Retina (tissue), 1 donor: Measurements from ENCODE around the gene MOB3B.

ENCODE experiments used
- DNase-seq: peaks from one replicate; pipeline ENCODE4 v3.0.0-alpha.2; 2016

MOB3B gene

DNA sequence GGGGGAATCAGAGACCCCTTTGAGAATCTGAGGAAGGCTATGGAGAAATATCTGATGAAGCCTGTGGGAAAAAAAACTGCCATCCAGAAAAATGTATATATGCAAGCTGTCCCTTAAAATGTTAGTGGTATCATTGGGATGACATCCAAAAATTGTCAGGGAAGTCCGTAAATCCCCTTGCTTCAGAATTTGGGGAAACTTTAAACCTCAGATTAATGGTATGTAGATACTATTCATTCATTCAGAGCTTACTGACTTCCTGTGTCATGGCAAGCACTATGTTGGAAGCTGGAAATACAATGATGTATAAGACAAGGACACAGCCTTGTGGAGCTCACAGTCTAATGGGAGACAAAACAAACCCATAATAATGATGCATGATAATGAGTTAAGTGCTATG is 10.9 kb upstream of the MOB3B start:
- DNase-seq: no peak

DNA sequence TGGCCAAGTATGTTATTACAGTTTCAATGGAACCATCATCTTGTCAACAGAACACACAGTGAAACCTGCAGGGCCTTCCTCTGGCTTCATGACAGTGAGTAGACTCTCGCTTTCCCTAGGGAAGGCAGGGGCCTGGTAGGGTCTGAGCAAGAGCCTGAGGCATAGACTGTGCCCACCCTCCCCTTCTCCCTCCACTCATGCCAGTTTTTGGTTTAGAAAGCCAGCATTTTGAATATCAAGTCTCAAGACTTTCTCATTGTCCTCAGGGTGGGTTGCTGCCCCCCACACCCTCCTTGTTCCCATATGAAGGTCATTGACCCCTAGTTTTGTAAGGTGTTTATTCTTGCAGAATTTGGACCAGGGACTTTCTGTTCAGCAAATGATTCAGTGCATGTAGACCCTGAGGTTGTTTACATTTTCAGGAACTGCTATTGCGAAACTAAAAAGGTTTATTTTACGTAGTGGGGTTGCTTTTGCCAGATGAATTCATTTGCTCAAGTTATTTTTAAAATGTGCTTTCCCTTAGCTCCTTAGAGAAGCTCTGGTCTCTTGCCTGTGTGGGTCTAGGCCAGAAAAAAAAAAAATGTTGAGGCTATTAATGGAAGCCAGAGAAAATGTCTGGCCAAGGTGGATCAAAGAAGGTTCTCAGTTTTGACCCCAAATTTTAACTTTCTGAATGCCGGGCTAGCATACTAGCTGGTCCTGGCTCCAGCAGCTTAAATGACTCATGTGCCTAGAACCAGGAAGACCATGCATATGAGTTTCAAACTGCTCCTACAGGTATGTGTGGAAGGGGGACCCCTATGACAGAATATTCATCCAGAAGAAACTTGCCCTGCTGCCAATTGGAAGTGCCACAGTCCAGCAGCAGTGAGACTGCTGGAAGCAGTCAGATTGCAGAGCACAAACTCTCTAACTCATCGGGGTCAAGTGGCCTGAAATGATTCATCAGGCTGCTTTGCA is 10.1 kb upstream of the MOB3B start:
- no peak for DNase-seq

DNA sequence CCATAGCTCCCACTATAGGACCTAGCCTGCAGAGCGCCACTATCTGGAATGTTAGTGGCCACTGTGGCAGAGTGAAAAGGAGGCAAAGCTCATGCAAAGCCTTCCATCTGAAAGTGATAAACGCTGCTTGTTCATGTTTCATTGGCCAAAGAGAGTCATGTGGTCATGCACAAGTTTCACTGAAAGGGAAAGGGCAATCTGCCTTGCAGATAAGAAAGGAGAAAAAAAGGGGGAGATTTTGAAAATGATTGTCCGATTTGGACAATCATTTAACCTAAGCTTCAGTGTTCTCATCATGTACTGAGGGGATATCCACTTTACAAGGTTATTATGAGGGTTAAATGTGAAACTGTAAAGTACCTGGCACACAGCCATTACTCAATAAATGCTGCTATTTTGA is 9.0 kb upstream of the MOB3B start:
- DNase-seq: no peak

DNA sequence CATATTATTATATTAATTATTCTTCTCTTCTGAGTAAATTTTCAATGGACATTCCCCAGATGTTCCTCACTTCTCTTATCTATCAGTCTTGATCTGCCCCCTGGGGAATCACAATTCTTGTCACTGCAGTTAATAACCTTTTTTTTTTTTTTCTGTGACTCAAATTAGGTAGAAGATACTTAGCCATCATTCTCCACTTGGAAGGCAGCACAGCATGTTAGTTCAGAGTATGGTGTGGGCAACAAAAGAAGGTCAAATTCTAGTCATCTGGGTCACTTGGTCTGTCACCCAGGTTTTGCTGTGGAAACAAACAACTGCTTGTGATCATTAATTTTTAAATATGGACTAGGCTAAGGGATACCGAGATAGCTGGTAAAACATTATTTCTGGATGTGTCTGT is 8.1 kb upstream of the MOB3B start:
- DNase-seq: peak; percentile 68

DNA sequence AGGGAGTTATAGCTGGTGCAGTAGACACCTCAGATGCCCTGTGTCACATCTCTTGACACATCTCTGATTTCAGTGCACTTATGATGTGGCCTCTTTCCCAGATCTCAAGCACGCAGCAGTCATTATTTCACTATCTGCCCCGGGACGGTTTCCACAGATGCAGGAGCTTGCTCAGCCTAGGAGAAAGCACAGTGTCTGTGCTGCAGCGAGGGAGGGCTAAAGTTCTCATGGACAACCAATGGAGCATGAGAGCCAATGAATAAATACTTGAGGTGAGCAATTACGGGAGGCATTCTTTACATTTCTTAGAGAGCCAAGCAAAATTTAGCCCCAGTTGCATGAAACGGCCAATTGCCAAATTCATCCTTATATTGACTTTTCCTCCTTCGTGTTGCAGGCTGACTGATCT is 7.4 kb upstream of the MOB3B start:
- no peak for DNase-seq

DNA sequence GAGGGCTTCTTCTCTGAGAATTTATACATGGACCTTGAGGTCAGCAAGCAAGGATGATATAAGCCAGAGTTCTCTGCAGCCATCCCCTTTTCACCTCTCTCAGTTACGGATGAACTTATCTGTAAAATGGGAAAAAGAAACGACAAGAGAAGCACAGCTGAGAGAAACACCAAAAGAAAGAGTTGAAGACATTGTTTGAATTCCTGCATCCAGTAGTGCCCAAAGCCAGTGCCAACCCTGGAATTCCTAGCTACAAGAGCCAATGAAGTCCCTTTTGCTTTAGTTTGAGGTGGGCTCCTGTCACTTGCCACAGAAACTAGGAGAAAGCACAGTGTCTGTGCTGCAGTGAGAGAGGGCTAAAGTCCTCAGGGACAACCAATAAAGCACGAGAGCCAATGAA is 6.6 kb upstream of the MOB3B start:
- DNase-seq: no peak

DNA sequence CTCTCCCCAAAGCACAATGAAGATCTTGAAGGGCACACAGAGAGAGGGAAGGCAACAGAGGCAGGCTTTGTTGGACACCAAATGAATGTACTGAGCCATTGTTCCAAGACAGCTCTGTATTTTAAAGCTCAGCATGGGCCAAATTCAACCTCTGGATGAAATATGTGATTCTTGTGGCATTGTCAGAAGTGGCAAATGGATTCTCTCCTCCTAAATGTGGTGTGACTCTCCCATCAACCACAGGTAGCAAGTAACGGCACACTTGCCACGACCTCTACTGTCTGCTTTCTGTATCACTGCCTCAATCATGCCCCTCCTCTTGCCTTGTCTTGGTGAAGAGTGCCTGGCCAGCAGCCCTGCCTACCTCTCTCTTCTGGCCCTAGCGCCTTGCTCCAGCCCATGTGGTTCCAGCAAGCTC is 6.1 kb upstream of the MOB3B start:
- DNase-seq: no peak

DNA sequence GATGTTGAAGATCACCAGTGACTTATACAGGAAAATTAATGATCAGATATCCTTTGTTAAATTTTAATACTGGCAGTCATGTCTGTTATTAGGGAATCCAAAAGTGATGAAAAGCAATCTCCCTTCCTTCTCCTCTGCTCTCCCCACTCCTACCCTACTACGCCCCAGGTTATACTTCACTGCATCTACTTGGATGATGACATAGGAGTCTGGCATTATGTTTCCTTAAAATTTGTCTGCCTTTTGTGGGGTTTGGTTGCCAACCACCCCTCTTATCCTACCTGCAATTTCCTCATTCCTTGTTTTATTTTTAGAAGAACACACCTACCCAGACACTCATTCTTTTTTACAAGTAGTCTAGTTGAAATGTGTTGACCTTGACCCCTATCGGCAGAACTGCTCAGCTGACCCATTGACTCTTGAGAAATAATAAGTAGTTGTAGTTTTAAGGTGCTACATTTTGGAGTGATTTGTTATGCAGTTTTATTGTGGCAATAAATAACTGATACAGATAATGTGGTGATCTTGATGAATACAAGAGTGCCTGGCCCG is 5.1 kb upstream of the MOB3B start:
- DNase-seq: no peak

DNA sequence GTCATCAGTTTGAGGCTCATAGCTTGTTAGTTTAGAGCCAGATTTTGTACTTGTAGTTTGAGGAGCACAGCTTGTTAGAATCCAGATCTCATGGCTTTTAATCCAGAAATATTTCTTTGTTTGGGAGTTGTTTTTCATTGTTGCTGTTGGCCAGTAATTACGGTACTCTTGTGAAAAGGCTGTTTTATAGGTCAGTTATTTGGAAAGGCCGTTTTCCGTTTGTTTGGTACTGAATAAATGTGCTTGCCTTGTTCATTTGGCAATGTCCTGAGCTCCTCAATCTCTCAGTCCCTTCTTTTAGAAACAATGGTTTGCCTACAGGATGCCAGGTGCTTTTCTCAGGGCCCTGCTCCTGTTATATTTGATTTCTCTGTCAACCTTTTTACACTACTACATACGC is 4.5 kb upstream of the MOB3B start:
- DNase-seq: no peak

DNA sequence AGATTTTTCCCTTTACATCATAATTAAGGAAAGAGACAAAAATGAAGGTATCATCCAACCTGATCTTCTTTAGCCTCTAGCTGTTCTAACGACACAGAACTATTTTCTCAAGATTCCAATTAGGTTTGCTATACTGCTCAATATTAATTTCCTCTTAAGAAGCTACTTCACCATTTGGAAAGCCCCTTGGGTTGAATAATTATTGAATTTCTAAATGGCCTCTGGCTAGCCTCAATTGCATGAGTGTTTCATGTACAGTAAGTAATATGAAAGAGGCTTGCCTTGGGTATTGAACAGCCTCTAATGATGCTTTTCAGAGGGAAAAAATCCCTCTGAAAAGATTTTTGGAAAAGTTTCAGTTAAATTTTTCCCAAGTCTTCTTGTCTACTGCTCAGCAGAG is 3.7 kb upstream of the MOB3B start:
- no peak for DNase-seq

DNA sequence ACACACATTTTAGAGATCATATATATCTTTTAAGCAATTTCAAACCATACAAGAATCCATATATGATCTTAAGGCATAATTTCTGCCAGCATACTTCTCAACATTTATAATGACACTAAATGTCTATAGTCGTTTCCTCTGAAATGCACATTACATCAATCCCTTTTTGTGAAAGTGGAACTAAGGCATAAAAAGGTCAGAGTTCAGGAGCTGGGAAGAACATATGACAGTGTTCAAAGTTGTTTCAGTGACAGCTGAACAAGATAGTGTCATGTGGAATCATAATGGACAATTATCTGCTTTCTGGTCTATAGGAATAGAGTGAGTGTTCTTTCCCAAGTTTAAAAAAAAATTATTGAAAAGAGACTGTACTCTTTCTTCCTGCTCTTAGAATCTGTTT is 2.4 kb upstream of the MOB3B start:
- DNase-seq: no peak

DNA sequence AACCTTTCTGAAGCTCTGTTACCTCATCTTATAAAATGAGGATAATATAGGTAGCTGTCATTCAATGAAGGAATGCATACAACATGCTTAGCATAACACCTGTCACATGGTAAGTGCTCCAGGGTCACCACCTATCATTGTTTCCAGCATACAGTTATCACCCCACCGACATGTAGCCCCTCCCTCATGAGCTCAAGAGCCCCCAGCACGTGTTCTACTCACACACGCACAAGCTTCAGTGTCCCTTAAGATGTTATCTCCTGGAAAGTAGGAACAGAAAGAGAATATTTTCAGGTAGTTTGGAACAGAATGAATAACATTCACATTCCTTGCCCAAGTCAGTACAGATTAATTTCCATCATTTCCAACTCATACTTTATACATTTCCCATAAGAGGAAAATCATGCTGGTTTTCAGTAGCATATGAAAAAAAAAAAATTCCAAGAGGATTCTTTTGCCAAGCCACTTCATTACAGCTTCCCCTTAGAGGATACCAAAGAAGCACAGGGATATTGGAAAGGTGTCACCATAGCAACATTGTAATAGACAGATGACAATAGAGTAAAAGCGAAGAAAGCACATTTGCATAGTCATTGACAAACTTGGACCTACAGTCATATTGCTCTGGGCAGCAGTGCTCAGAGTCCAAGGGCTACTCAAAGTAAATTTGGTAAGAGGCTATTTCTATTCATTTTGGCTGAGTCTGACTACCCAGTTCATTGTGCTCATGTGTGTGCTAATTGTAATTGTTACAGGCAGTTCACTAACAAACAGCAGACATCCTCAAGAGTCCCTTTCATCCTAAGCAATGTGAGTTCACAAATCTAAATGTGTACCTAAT is 1.5 kb upstream of the MOB3B start:
- no peak for DNase-seq

DNA sequence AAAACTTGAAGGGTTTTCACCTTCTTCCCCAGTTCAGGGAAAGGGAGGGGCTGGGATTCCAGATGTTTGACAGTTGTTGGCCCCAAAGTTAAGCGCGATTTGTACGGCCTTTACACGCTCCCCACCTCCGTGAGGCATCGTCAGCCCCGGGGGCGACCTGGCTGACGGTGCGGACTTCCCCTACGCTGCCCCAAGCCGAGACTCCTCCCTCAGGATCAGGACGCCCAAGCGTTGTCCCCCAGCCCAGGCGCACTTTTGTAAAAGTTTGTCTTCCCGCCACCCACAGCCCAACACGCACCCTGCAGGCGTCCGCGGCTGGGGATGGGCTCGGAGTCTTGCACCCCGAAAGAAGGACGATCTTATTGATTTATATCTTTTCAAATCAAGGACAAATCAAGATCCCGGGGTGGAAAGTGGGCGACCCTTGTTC is 713 bp downstream of the MOB3B start:
- DNase-seq: no peak

DNA sequence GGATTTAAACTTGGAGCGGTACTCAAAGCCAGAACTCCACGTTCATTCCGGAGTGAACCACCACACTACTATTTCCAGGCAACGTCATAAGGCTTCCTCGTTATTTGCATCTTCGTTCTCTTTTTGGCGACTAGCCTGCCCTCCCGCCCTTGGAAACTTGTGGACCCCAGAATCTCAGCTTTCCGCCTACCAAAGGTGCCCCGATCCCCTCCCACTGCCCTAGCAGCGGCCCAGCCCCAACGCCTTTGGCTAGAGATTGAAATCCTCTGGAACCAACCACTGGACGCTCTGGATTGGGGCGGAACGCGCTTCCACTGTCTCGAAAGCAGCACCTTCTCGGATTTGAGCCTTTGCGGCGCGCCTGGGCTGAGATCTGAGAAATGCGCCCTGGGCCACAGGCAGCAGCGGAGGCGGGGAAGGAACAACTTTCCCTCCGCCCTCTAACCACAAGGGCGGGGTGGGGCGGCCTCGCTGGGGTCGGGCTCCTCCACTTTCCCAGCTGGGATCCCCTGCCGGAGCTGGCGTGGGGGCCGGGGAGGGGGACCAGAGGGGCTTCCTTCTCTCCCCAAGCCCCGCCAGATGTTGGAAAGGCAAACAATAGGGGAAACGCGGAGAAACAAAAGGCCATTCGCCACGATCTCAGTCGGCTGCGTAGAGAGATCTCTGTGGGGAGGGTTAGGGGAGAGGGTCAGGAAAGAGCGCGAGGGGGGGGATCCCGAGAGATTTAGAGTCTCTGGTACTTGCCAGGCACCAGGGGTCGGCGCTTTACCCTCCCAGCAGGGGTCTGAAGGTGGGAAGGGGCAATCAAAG is 1.3 kb downstream of the MOB3B start:
- peak; percentile 74 for DNase-seq

DNA sequence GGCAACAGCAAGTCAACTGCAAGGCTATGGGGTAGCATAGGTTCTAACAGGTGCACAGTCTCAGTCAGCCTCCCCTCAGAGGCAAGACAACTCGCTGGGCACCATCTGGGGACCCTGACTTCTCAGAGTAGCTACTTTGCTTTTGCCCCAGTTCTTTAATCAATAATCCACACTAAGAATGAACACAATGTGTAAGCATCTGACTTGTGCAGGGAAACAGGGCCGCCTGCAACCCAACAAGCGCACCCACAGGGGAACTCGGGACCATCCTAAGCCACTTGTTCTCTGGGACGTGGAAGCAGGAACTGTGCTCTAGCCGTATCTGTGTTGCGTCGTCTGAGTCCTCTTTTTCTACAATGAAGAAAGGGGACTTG is 1.9 kb downstream of the MOB3B start:
- DNase-seq: no peak

DNA sequence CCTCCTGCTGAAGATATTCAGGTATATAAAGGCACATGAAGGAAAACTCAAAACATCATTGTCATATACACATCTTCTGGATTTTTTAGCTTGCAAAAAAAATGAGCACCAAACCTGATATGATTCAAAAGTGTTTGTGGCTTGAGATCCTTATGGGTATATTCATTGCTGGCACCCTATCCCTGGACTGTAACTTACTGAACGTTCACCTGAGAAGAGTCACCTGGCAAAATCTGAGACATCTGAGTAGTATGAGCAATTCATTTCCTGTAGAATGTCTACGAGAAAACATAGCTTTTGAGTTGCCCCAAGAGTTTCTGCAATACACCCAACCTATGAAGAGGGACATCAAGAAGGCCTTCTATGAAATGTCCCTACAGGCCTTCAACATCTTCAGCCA is 5.4 kb downstream of the MOB3B start, which contains the start of gene IFNK:
Gene IFNK, plus strand, starts transcription at position 55 of the 400 bp plus-strand sequence. Its CDS starts 47 bp downstream, at position 102.
- no peak for DNase-seq

DNA sequence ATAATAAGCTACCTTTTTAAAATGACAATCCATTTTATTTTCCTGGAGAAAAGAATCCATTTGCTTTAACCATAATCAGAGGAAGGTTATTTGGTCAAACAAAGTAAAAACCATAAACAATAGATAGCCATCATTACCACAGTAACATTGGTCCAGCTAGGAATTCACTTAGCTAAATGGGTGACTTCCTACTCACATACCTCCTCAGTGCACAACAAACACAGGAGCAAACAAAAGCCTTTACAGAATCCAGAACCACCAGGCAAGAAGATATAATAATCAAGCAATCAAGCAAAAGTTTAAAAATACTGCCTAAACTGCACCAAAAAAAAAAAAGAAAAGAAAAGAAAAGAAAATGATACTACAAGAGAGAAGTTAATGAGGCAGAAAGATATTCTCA is 6.5 kb downstream of the MOB3B start:
- no peak for DNase-seq

DNA sequence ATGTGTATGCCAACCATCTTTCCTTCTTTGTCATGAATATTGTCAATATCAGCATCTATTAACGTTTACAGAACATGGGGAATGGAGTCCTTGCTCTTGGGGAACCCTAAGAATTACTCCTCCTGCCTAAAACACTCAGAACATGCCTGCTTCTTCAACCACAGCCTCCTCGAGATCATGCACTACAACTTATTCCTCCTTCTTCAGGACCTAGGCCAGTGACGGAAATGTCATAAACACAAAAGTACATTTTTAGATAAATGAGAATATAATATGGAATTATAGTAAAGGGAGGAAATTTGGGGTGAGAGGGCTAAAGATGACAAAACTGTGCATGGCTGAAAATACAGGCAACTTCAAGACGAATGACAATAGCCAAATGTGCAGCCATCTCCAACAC is 8.6 kb downstream of the MOB3B start:
- DNase-seq: no peak

DNA sequence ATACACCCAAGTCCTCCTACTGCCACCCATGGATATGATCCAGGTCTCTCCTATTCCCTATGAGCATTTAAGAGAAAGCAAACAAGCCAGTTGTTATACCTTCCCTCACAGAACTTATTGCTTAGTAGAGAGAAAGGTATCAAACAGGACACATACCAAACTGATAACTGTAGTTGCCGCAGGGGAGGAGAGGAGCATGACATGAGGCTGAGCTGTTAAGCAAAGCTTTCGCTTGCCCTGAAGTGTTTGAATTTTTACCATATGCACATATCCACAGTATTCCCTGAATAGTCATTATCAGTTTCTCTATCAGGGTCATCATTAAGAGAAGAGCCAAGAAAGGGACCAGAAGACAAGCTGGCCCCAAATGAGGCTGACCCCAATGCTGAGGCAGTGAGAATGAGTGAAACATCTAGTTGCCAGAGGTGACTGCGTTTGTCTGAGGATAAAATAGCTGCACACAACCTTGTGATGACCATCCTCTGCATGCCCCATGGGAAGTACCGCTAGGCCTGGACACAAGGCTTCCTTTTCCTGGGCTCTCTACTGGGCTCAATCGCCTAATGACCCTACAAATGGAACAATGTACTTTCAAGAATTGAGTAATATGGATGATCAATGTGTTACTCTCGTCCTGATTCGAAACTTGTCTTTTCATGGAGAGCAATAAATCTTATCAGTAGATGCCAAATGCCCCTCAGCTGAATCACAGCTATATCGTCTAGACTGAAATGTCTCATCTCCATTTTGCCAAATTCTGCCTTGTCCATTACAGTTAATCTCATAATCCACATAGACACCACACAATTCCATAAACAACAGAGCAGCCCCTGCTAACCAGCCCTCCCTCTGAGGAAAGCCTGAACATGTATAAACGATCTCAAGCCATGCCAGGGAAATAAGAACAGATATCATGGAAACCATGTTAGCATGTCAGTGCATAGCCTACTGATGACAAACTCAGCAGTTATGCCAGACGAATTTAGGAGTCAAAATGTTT is 9.8 kb downstream of the MOB3B start:
- no peak for DNase-seq

DNA sequence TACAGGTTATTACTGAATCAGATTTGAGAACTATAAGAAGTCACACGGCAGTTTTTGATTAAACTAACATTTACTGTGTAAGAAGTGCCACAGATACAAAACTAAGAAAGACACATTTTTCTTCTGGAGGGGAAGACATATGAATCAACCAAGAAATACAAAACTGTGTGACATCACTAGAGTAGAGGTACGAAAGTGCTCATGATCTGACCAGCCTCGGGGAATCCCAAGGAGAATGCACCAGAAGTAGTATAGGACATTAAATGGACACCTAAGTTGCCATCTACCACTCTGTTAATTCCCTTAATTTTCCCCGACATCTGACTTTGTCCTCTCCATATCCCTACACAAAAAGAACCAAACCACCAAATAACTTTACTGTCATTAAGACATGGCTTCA is 10.8 kb downstream of the MOB3B start:
- DNase-seq: no peak

DNA sequence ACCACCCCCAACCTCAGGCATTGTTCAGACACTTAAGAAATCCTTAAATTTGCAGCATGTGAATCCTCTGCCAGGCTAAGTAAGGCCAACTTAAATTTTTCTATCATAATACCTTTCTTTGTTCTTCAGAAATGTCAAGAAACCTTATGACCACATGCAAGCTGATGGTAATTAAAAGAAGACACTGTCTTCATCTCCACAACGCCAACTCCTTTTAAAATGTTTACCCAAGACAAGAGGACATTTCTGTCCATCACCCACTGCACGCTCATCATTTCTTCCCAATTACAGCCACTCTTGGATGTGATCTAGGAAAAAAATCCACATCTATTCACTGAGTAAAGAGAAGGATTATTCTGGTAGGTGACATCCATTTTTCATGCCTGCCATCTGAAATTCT is 11.6 kb downstream of the MOB3B start:
- DNase-seq: no peak
